ENCODE measurements around the gene SMARCAL1. TPM values are rescaled to one million over a fixed set of nuclear protein-coding genes. Genes with fewer than 3 reads are reported as not detected.

The SMARCAL1 gene
- total RNA-seq, 1 experiment from 2014 or later: 26.4 TPM

DNA sequence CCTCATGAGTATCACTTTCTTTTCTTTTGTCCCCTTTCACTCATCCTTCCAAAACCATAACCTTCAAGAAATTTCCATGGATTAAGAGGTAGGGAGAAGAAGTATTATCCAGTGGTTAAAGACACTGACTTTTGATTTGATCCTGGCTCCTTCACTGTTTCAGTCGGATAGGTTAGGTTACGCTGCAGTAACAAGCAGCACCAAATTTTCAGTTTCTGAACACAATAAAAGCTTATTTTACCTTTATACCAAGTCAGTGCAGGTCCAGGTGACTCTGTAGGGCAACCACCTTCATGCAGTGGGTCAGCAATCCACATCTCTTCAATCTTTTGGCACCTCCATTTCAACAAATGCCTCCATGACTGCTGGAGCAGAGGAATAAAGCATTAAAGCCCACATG, 25.0 kb upstream of the SMARCAL1 start:
- Histone ChIP-seq H3K4me3 (ENCODE audit: low read depth in 2 of 2, low read length in 2 of 2) (no peak overlapping the region), H3K27me3 (ENCODE audit: control insufficient read depth, insufficient read depth, low read length) (no peaks in the 10 kb centered on the region), H3K27ac (ENCODE audit: low read length) (no peak overlapping the region), H3K36me3 (ENCODE audit: control insufficient read depth, insufficient read depth, low read length) (no peaks in the 10 kb centered on the region), H3K9me3 (ENCODE audit: control insufficient read depth, insufficient read depth, low read depth, low read length) (no peaks in the 10 kb centered on the region), H3K4me1 (ENCODE audit: control insufficient read depth, insufficient read depth, low read length) (no peaks in the 10 kb centered on the region)
- ATAC-seq: no peak
- no peak for TF ChIP-seq SIN3A (IDR thresholded peaks at IDR 0.05; ENCODE audit: borderline replicate concordance, insufficient read depth, low read depth, low read length)
- no peak for TF ChIP-seq POLR2AphosphoS5 (IDR thresholded peaks at IDR 0.05; ENCODE audit: low read depth, low read length)
- TF ChIP-seq REST (IDR thresholded peaks at IDR 0.05; ENCODE audit: insufficient read depth in 1 of 2, low read depth in 2 of 2, low read length in 1 of 2): no peak
- TF ChIP-seq, protein P1, sequence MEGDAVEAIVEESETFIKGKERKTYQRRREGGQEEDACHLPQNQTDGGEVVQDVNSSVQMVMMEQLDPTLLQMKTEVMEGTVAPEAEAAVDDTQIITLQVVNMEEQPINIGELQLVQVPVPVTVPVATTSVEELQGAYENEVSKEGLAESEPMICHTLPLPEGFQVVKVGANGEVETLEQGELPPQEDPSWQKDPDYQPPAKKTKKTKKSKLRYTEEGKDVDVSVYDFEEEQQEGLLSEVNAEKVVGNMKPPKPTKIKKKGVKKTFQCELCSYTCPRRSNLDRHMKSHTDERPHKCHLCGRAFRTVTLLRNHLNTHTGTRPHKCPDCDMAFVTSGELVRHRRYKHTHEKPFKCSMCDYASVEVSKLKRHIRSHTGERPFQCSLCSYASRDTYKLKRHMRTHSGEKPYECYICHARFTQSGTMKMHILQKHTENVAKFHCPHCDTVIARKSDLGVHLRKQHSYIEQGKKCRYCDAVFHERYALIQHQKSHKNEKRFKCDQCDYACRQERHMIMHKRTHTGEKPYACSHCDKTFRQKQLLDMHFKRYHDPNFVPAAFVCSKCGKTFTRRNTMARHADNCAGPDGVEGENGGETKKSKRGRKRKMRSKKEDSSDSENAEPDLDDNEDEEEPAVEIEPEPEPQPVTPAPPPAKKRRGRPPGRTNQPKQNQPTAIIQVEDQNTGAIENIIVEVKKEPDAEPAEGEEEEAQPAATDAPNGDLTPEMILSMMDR (IDR thresholded peaks at IDR 0.05): no peak
- no peak for TF ChIP-seq TCF7L2 (IDR thresholded peaks at IDR 0.05; ENCODE audit: low read depth, low read length)
- intact Hi-C loops (cut with micrococcal nuclease; ENCODE audit: unreplicated experiment) (no loop called here), in situ Hi-C loops (cut with HindIII; ENCODE audit: low pct_unique_long_range_greater_than_20kb, low sequenced_read_pairs) (no loop called here)
- BruUV-seq (replicated peaks): no TSS peak
- POLR2A ChIA-PET: no interaction called here
- CTCF ChIA-PET: no interaction called here
- DNase-seq (ENCODE audit: low read depth, low spot score): no peak

DNA sequence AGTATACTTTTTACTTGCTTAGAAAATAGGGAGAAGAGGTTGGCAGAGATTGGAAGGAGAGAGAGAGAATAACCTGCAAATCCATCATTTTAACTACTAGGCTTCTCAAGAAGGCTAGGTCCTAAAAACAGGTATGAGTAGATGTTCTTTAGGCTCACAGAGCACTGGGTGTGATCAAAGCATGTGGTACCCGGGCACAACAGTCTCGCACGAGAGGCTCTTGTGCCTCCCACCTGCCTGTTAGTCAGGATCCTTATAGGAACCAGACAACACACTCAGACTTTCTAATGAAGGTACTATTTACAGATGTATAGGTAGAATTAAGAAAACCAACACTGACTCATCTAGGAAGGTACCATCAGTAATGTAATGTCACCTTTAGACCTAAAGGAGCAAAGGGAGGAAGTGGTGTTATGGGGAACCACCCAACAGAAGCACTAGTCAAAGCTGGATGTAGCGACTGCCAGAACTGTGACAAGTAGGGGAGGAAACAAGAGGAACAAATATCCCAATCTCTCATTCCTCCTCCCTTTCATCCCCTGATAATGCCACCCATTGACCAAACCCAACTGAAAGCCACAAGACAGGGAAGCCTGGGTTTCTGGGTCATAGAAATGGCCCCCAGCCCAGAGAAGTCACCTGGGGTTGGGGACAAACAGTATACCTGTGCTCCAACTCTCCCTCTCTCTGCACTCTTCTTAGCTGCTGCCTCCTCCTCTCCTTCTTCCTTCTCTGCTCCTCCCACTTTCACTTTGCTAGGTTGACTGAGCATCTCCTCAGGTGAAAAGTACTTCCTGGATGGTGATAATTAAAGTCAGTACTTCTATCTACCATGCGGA, 24.0 kb upstream of the SMARCAL1 start:
- H3K4me1 ChIP-seq (ENCODE audit: control insufficient read depth, insufficient read depth, low read length): no peaks in the 10 kb centered on the region
- H3K27ac ChIP-seq (ENCODE audit: low read length): no peak overlapping the region
- TF ChIP-seq POLR2AphosphoS5 (IDR thresholded peaks at IDR 0.05; ENCODE audit: low read depth, low read length) (no peak), TCF7L2 (IDR thresholded peaks at IDR 0.05; ENCODE audit: low read depth, low read length) (no peak), REST (IDR thresholded peaks at IDR 0.05; ENCODE audit: insufficient read depth in 1 of 2, low read depth in 2 of 2, low read length in 1 of 2) (no peak), SIN3A (IDR thresholded peaks at IDR 0.05; ENCODE audit: borderline replicate concordance, insufficient read depth, low read depth, low read length) (no peak)
- TF ChIP-seq, protein P1 (IDR thresholded peaks at IDR 0.05): no peak
- ChIA-PET CTCF (no interaction called here), POLR2A (no interaction called here)
- DNase-seq (ENCODE audit: low read depth, low spot score) (no peak), ATAC-seq (no peak)
- intact Hi-C loops (cut with micrococcal nuclease; ENCODE audit: unreplicated experiment): no loop called here
- H3K27me3 ChIP-seq (ENCODE audit: control insufficient read depth, insufficient read depth, low read length): no peaks in the 10 kb centered on the region
- no peaks in the 10 kb centered on the region for H3K36me3 ChIP-seq (ENCODE audit: control insufficient read depth, insufficient read depth, low read length)
- in situ Hi-C loops (cut with HindIII; ENCODE audit: low pct_unique_long_range_greater_than_20kb, low sequenced_read_pairs): no loop called here
- H3K4me3 ChIP-seq (ENCODE audit: low read depth in 2 of 2, low read length in 2 of 2): no peak overlapping the region
- H3K9me3 ChIP-seq (ENCODE audit: control insufficient read depth, insufficient read depth, low read depth, low read length): no peaks in the 10 kb centered on the region
- no TSS peak for BruUV-seq (replicated peaks)
